Measurements from ENCODE around the gene LPIN3.

Gene LPIN3

GRCh38 chr20:41392295-41392694 lies 51.7 kb downstream of the LPIN3 start:
- no peak for DNase-seq (ENCODE audit: low read depth in 1 of 2, low spot score in 1 of 2)

GRCh38 chr20:41392871-41393704 lies 52.5 kb downstream of the LPIN3 start:
- DNase-seq (ENCODE audit: low read depth in 1 of 2, low spot score in 1 of 2) = no peak

GRCh38 chr20:41393705-41394066 lies 53.1 kb downstream of the LPIN3 start:
- no peak for DNase-seq (ENCODE audit: low read depth in 1 of 2, low spot score in 1 of 2)

GRCh38 chr20:41394081-41394480 lies 53.5 kb downstream of the LPIN3 start:
- DNase-seq (ENCODE audit: low read depth in 1 of 2, low spot score in 1 of 2) = no peak

DNA sequence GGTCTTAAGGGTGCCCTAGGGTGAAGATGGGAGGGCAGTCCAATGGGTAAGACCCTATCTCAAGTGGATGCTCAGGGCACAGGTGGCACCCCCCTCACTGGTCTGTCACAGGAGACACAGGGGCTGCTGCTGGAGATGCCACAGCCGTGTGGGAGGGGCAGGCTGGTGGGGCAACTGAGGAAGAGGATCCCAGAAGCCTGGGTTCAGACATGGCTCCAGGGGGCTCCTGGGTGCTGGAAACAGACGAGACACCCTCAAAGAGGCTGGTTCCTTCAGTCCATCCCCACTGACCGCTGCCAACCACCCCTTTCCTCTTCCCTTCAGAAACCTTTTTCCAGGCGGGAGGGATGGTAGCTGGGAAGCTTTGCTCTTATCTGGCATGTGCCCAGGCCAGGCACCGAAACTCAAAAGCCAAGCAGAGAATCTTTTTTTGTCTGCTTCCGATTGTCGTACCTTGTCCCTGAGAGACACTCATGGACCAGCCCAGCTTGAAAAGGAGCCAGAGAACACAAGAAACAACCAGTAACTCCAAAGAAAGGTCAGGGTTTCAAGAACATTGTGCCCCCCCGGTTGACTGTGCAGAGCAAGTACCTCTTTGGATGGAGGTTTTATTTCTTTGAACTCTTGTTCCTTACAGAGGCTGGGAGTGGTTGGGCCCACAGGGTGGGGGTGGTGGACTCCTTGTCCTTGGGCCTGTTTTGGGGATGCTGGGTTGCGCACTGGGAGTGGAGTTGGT lies 54.5 kb downstream of the LPIN3 start:
- no peak for DNase-seq (ENCODE audit: low read depth in 1 of 2, low spot score in 1 of 2)

DNA sequence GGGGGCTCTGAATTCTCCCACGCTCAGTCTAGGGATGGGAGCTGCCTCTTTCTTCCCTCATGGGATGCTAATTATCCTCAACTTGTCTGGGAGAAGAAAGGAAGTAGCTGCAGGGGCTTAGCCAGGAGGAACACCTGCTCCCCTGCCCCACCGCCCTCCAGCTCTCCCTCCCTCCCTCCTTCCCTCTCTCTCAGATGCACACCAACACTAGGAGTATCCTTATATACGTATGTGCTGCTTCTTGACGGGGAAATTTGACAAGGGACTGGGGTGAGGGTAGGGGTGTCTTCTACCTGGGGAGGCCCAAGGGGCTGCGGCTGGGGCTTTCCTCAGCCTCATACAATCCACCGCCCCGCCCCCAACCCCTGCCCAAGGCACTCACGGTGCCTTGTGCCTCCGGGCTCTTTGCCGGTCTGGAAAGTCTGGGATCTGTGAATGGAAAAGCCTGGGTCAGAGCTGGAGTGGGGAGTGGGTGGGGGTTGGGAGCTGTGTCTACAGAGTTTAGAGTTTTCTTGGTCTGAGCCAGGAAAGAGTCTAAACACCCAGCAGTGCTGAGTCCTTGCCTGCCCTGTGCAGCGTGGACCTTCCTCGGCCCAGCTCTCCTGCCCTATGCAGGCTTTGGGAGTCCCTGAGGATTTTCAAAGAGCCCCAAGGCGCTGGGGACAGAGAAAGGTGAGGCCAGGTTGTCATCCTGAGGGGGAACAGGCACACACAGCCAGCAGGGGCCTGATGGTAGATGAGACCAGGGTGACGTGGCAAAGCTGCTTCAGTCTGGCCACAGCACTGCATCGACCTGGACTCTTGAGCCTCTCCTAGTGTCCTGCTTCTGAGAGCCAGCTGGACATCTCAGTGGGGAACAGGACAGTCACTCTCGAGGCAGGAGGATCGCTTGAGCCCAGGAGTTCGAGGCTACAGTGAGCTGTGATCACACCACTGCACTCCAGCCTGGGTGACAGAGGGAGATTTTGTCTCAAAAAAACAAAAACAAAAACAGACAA lies 55.3 kb downstream of the LPIN3 start:
- DNase-seq (ENCODE audit: low read depth in 1 of 2, low spot score in 1 of 2) = no peak

DNA sequence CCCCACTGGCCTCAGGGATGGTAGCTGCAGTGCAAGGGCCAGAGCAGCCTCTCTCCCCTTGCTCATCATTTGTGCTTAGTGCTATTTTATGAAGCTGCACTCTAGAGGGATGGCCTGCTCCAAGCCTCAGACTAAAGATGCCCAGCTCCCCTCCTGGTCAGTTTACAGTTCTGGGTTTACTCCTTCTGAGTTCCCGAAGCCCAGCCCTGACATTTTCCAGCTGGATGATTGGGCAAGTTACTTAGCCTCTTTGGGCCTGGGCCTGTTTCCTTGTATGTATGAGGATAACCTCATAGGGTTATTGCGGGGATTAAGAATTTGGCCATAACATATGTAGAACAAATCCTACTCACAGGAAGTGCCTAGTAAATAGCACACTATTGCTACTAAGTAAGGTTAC lies 57.8 kb downstream of the LPIN3 start:
- no peak for DNase-seq (ENCODE audit: low read depth in 1 of 2, low spot score in 1 of 2)

GRCh38 chr20:41403604-41404003 lies 63.0 kb downstream of the LPIN3 start:
- DNase-seq (ENCODE audit: low read depth in 1 of 2, low spot score in 1 of 2) = no peak

DNA sequence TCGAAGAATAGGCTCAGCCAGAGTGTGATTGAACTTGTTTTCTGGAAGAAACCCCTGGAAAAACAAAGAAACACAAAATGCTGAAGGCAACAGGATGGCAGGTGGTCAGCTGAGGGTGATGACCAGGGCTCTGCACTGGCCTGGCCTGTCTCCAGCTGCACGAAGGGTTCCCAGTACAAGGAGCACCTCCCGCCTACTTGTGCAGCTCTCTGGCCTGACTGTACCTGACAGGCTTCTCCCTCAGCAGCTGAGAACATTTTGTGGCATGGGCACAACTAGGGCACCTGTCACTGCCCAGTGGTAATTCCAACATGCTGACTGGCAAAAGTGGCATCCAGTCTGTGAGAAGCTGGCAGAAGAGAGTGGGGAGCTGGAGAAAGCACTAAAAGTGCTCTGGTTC lies 64.8 kb downstream of the LPIN3 start:
- no peak for DNase-seq (ENCODE audit: low read depth in 1 of 2, low spot score in 1 of 2)

DNA sequence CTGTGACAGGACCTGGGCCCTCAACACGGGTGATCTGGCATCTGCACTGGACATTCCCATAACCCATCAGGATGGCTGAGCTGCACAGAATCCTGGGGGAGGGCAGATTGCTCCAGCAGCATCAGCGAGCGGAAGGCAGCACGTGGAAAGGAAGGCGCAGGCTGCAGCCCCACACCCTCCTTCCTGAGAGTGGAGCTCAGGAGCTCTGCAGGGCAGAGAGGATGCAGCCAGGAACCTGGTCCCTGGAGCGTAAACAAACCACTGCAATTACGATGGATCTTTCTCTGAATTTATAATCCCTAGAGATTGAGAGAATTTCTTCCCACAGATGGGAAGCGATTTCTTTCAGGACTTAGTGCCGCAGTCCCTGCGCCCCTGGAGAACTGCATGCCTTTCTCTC lies 65.7 kb downstream of the LPIN3 start:
- no peak for DNase-seq (ENCODE audit: low read depth in 1 of 2, low spot score in 1 of 2)

- no peak for DNase-seq (ENCODE audit: low read depth in 1 of 2, low spot score in 1 of 2)
Measured at GRCh38 chr20:41406896-41407444, 66.3 kb downstream of the LPIN3 start.

- no peak for DNase-seq (ENCODE audit: low read depth in 1 of 2, low spot score in 1 of 2)
Measured at GRCh38 chr20:41407607-41408006, 67.0 kb downstream of the LPIN3 start.

DNA sequence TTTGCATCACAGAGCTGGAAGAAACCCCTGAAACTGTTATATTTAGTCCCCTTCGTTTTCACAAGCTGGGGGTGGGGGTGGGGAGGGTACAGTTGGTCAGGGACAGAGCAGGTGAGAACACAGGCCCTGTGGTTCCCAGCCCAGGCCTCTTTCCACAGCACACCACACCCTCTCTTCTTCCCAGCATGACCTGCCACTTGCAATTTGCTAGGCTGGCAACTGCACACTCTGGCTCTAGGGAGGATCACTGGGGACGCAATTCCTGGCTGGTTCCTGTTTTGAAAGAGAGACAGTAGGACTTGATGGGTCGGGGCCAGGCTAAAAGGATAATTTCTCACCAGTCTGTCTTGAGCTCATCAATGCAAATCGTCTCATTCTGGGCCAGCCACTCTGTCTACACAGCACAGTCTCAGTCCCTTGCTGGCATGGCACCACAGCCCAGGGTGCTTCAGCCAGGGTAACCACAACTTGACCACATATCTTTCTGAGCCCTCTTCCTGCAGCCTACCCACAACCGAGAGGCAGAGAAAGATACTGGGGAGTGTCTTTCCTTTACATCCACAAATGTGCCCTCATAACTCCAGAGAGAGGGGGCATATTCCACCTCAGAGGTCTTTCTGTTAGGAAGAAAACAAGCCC lies 67.7 kb downstream of the LPIN3 start:
- no peak for DNase-seq (ENCODE audit: low read depth in 1 of 2, low spot score in 1 of 2)

DNA sequence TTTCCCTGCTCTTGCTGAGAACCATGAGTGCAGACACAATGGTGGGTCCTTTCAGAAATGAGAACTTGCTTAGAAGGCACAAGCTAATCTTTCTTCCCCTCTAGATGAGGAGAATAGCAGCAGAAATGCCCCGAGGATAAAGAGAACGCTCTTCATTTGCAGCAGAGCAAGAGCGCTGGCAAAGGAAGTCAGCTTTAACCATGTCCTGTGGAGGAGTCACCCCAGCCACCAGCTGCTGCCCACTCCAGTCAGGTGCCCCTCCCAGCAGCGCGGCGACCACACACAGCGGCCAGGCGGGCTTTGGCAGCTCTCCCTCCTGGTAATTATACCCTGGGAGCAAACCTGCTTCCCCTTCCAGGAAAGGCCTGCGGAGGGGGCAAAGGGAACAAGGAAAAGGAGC lies 68.4 kb downstream of the LPIN3 start:
- no peak for DNase-seq (ENCODE audit: low read depth in 1 of 2, low spot score in 1 of 2)

Measured in activated CD4-positive, alpha-beta T cell treated with anti-CD3 and anti-CD28 coated beads, Interleukin-2, amount 50 U/mL, for 24 hours (primary cell).